Endothelial cell of hepatic sinusoid (primary cell): ENCODE results near the gene ZFAND5.

Source experiments
- in situ Hi-C: cut with HindIII; loops from 2 replicates; pipeline ENCODE4 v1.10.0; 2017; ENCODE audit warnings: low sequenced_read_pairs

Gene ZFAND5

GRCh38 chr9:72363908-72364678 is 915 bp downstream of the ZFAND5 start:
- in situ Hi-C loops = loop anchor here (25.0 kb wide), 1 partner anchor 223 kb away; no protein-coding TSS in a partner anchor

- in situ Hi-C loops = loop anchor here (25.0 kb wide), 1 partner anchor 224 kb away; no protein-coding TSS in a partner anchor
Observed at GRCh38 chr9:72363236-72363635, 1.8 kb downstream of the ZFAND5 start.

GRCh38 chr9:72362680-72363139 is 2.3 kb downstream of the ZFAND5 start:
- in situ Hi-C loops = loop anchor here (25.0 kb wide), 1 partner anchor 225 kb away; no protein-coding TSS in a partner anchor

- in situ Hi-C loops = loop anchor here (25.0 kb wide), 1 partner anchor 225 kb away; no protein-coding TSS in a partner anchor
Observed at GRCh38 chr9:72362118-72362531, 2.9 kb downstream of the ZFAND5 start.

- in situ Hi-C loops = loop anchor here (25.0 kb wide), 1 partner anchor 226 kb away; no protein-coding TSS in a partner anchor
Observed at GRCh38 chr9:72361217-72361616, 3.8 kb downstream of the ZFAND5 start.

GRCh38 chr9:72360324-72360723 is 4.7 kb downstream of the ZFAND5 start:
- in situ Hi-C loops = loop anchor here (25.0 kb wide), 1 partner anchor 227 kb away; no protein-coding TSS in a partner anchor

GRCh38 chr9:72356041-72356582 is 8.9 kb downstream of the ZFAND5 start:
- in situ Hi-C loops = loop anchor here (5.0 to 25.0 kb wide), 2 partner anchors 51 to 231 kb away; no protein-coding TSS in a partner anchor

GRCh38 chr9:72355153-72355552 is 9.9 kb downstream of the ZFAND5 start:
- in situ Hi-C loops = loop anchor here (5.0 to 25.0 kb wide), 2 partner anchors 52 to 232 kb away; no protein-coding TSS in a partner anchor

- in situ Hi-C loops = loop anchor here (5.0 to 25.0 kb wide), 2 partner anchors 53 to 233 kb away; no protein-coding TSS in a partner anchor
Observed at GRCh38 chr9:72354704-72355103, 10.3 kb downstream of the ZFAND5 start.

GRCh38 chr9:72353455-72354116 is 11.4 kb downstream of the ZFAND5 start:
- in situ Hi-C loops = loop anchor here (25.0 kb wide), 1 partner anchor 234 kb away; no protein-coding TSS in a partner anchor

GRCh38 chr9:72352911-72353388 is 12.1 kb downstream of the ZFAND5 start:
- in situ Hi-C loops = loop anchor here (25.0 kb wide), 1 partner anchor 234 kb away; no protein-coding TSS in a partner anchor

- in situ Hi-C loops = loop anchor here (25.0 kb wide), 1 partner anchor 236 kb away; no protein-coding TSS in a partner anchor
Observed at GRCh38 chr9:72351538-72352453, 13.2 kb downstream of the ZFAND5 start.

GRCh38 chr9:72349911-72350310 is 15.1 kb downstream of the ZFAND5 start:
- in situ Hi-C loops = loop anchor here (25.0 kb wide), 1 partner anchor 237 kb away; no protein-coding TSS in a partner anchor

GRCh38 chr9:72349240-72349639 is 15.8 kb downstream of the ZFAND5 start:
- in situ Hi-C loops = no loop called here

GRCh38 chr9:72346333-72346732 is 18.7 kb downstream of the ZFAND5 start:
- in situ Hi-C loops = no loop called here

- in situ Hi-C loops = no loop called here
Observed at GRCh38 chr9:72338631-72339030, 26.4 kb downstream of the ZFAND5 start.

- in situ Hi-C loops = no loop called here
Observed at GRCh38 chr9:72337286-72337685, 27.7 kb downstream of the ZFAND5 start.

GRCh38 chr9:72334658-72335337 is 30.2 kb downstream of the ZFAND5 start:
- in situ Hi-C loops = no loop called here

GRCh38 chr9:72333709-72334108 is 31.3 kb downstream of the ZFAND5 start:
- in situ Hi-C loops = no loop called here
